NCI-H2081 (cell line): ENCODE measurements around the gene SPATA21.

Source experiments
- DNase-seq, 2 experiments: peaks; one replicate each; lab custom pipeline; 2025; lab: John Stamatoyannopoulos, UW

The SPATA21 gene

DNA sequence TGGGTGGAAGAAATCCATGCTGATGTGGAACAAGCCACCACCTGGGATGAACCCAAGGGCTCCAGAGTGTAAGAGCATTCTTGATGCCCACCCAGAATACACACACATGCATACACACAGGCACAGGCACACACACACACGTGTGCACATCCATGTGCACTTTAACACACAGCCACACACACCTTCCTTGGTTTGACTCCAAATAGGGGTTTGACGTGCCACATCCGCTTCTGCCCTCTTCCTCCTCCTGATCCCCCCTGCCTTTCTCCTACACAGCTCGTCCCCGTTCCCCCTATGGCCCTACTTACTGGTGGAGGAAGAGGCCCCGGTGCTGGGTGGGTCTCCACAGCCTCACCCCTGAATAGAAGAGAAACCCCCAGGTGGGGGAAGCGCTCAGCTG lies 16.0 kb downstream of the SPATA21 start:
- DNase-seq: no peak

DNA sequence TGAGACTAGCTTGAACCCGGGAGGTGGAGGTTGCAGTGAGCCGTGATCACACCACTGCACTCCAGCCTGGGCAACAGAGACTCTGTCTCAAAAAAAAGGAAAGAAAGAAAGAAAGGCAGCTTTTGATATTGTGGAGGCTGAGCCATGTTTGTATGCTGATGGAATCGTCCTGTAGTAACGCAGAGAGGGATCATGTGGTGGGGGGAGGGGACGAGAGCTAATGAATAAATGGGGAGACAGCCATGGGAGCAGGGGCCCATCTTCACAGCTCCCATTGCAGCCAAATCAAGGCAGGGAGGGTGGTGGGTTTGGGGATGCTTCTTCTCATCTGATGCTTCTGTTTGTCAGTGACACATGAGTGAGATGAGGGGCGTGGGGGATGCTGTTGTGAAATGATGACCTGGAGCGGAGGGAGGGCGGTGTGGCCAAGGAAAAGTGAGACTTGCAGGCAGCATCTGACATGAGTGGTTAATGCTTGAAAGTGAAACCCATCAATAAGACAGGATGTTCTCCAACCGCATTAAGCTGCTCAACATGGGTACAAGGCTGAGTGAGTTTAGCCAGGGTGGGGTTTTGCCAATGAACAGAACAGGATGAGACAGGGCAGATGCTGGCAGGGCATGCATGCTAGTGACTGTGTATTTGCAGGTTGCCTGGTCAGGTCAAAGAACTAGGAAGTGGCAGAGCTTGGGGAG lies 16.7 kb downstream of the SPATA21 start:
- no peak for DNase-seq

DNA sequence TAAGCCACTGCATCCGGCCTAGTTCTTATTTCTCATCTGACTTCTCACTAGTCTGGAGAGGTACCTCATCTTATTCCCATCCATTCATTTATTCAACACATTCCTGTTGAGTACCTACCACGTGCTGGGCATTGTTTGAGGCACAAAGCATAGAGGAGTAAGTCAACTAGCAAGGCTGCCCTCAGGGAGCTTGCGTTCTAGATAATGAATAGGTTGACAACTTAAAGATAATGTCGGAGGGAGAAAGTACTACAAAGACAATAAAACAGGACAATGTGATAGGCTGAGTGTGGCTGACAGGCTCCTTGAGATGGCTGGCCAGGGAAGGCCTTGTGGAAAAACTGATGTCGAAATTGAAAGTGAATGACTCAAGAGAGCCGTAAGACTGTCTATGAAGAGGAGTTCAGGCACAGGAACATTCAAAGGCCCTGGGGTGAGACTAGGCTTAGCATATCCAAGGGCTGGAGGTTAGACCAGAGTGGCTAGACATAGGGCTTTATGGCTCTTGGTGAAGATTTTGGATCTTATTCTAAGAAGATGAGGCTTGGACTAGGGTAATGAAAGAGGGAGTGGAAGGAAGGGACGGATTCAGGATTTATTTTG lies 18.3 kb downstream of the SPATA21 start:
- no peak for DNase-seq

DNA sequence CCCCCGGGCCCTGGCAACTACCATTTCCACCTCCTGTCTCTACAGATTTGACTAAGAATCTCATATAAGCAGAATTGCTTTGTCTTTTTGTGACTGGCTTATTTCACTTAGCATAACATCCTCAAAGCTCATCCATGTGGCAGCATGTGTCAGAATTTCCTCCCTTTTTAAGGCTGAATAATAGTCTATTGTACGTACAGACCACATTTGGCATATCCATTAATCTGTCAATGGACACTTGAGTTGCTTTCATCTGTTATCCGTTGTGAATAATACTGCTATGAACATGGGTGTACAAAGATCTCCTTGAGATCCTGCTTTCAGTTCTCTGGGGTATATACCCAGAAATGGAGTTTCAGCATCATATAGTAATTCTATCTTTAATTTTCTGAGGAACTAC lies 24.0 kb downstream of the SPATA21 start:
- DNase-seq: no peak

DNA sequence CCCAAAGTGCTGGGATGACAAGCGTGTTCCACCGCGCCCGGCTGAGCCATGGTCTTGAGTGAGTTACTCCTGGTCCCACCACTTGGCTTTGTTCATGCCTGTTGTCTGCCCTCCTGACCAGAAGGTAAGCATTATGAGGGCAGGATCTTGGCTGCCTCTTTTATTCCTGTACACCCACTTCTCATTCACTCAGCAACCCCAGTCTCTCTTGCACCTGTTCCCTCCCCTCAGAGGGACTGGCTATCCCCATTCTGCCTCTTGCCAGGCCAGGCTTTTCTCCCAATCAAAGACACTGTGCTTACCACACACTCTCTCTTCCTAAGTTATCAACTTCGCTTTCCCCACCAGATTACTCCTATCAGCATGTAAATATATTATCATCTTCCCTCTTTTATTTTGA lies 26.4 kb downstream of the SPATA21 start:
- DNase-seq: no peak

DNA sequence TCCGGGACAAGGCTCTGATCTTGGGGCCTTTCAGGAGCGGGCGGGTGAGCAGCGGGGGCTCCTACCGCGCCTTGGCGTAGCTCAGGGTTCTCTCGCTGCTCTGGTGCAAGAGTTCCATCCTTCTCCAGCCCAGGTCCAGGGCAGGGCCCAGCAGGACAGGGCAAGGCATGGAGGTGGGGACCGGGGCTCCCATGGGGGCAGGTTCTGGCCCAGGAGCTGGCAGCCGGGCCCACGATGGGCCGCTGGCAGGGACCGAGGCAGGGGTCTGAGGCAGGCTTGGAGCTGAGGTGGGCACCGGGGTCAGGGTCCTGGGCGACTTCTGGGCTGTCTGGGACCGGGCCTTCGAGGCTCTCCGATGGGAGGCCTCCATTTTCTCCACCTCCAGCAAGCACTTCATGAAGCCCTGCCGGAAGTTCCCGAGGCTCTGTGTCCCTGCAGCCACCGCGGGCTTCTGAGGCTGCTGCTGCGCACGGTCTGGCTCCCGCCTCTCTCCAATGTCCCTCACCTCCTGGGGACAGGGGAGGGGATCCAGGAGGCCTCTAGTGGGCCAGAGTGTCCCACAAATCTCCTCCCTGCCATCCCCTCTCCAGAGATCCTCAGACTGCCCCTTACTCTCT lies 27.6 kb downstream of the SPATA21 start:
- DNase-seq: no peak

DNA sequence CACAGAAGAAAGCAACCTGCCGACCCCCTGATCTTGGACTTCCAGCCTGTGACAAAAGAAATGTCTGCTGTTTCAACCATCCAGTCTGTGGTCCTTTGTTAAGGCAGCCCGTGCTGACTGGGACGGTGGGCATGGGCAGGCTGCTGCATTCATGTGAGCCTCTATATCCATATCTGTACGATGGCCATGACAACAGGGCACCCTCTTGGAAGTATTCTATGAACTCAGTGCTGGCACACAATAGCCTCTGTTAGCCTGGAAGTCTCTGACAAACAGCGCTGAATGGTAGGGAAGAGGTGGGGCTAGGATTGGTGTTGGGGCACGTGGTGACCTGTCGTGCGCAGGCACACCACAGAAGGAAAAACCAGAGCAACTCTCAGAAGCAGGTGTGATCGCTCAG lies 30.4 kb downstream of the SPATA21 start:
- no peak for DNase-seq

DNA sequence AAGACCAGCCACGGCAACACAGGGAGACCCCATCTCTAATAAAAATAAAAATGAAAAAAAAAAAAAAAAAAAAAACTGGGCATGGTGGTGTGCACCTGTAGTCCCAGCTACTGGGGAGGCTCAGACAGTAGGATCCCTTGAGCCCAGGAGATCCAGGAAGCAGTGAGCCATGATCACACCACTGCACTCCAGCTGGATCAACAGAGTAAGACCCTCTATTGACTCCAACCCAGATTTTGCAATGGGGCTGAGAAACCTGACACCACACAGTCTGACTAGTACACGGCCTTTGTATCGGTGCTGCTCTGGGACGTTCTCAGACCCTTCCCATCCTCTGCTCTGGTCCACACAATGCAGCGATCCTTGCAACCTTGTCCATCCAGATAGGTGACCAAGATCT lies 31.8 kb downstream of the SPATA21 start:
- DNase-seq: no peak

DNA sequence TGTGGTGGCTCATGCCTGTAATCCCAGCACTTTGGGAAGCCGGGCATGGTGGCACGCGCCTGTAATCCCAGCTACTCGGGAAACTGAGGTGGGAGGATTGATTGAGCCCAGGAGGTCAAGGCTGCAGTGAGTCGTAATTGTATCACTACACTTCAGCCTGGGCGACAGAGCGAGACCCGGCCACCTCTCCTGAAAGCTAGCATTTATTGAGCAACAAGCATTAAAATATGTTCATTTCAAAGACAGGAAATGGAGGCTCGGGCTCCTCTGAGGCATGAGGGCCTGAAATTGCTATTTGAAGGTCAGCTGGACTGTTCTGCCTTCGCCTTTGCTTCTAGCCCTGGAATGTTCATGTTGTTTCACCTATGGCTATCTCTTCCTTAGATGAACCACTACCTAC lies 34.5 kb downstream of the SPATA21 start:
- no peak for DNase-seq

DNA sequence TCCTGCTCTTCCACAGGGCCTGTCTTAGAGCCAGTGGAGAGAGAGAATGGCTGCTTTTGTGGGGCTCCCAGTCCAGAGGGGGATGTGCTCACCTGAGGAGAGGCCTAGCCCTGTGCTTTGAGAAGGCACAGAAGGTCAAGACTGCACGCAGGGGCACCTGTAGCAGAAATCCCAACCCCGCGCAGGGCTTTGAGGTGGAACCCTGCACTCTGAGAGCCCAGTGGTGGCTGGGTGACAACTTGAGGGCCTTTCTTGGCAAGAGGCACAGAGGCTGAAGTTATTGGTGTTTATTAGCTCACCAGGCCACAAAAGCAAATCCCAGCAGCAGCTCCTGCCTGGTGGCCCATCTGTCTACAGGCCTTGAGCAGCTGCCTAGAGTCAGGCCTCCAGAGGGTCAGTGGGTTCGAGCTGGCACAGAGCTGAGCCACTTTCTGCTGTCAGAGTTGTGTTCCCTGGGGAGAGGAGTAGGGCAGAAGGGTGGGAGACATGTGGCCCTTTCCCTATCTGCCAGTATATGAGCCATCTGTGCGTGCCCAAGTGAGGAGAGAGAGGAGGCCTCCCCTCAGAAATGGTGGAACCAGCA lies 38.8 kb downstream of the SPATA21 start:
- no peak for DNase-seq

DNA sequence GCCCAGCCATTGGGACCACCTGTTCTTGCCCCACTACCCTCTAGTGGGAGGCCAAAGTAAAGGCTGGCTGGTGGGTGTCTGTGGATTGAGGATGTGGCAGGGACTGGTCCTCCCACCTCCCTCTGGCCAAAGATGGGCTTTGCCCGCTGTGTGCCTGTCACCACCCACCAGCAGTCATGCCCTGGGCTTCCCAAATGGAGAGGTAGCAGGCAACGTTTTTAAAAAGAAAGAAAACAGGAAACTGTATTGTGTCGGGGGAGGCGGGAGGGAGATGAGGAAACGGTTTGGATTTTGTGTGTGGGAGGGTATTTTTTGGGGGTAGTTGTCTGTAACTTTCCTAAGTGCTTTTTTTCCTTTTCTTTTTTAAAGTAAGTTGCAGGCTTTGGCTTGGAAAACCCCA lies 40.1 kb downstream of the SPATA21 start:
- no peak for DNase-seq

DNA sequence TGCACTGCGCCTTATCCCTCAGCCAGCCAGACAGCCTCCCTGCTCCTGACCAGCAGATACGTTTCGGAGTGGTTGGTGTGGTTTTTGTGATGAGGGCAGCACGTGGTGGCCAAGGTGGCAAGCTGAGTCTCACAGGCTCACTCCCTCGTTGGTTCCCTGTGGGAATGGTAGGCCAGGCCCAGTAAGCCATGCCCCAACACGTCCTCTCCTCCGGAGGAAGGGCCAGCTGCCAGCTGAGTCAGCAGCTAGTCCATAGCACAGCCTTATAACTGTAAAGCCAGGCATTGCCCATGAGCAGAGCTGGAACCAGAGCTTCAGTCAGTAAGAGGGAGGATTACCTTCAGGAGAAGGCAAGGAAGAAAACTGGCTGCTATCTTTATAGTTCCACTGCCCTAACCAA lies 40.6 kb downstream of the SPATA21 start:
- DNase-seq: no peak

DNA sequence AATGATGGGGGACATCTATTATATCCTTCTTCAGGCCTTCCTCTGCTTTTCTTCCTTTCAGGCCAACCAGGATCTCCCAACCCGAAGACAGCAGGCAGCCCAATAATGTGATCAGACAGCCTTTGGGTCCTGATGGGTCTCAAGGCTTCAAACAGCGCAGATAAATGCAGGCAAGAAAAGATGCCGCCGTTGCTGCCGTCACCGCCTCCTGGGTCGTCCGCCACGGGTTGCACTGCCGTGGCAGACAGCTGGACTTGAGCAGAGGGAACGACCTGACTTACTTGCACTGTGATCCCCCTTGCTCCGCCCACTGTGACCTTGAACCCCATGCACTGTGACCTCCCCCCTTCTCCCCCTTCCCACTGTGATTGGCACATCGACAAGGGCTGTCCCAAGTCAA lies 42.2 kb downstream of the SPATA21 start:
- no peak for DNase-seq

DNA sequence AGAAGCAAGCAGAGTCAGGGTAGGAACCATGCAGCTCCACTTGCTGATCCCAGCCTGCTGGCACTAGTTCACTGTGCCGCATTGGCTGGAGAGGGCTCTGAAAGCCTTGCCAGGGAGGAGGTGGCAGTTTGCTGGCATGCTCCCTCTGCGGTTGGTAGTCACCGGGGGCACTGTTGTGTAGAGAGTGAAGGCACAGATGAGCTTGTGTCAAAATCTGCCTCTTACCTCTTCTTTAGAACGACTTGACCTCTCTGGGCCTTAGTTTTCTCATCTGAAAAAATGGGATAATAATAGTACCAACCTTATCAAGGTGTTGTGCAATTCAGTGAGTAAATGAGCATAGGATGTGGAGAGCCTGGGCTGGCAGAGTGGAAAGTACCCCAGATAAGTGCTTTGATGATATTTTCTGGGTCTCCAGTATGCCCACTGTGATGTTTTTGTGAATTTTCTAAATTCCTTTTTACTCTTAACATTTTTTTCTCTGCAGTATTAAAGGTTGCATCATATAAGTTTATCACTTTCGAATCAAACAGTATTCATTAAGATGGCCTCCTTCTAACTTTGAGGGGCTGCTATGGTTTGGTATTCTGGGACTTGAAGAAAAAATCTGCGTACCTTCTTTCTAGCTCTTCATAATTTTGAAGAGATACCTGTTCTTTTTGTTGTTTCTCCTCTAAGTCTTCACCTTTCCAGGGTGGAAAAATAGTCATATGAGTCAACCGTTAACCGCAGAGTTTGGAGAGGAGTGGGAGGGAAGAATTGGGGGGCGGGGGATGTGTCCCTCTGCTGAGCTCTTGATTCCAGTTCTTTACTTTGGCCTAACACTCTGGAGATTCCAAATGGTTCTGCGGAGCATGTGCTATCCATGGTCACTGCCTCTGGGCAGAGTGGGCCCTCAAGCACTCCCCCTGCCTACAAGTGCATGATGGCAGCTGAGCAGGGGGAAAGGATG lies 43.4 kb downstream of the SPATA21 start:
- DNase-seq: no peak

DNA sequence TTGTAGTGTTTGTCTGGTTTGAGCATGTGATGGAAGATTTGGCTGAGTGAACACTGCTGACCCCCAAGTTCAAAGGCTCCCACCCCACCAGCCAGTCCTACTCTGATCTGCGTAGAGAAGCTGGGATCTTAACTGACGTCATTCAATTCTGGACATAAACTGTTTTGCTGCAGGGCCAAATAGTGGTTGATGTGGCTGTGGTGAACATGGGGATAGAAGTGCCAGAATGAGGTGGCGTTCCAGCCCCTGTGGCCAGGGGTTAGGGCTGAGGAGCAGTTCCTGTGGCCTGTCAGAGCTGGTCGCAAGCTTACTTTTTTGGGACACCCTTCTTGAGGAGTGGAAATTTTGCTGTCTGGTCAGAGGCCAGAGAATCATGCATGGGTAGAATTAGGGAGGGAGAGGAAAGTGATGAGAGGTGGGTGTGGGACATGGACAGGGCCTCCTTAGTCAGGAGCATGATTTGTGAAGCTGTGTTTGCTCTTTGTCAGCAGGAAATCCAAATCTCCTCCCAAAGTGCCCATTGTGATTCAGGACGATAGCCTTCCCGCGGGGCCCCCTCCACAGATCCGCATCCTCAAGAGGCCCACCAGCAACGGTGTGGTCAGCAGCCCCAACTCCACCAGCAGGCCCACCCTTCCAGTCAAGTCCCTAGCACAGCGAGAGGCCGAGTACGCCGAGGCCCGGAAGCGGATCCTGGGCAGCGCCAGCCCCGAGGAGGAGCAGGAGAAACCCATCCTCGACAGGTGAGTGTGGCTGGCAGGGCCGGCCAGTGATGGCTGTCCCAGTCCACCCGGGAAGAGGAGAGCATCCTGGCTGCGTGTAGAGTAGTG lies 44.3 kb downstream of the SPATA21 start:
- no peak for DNase-seq

DNA sequence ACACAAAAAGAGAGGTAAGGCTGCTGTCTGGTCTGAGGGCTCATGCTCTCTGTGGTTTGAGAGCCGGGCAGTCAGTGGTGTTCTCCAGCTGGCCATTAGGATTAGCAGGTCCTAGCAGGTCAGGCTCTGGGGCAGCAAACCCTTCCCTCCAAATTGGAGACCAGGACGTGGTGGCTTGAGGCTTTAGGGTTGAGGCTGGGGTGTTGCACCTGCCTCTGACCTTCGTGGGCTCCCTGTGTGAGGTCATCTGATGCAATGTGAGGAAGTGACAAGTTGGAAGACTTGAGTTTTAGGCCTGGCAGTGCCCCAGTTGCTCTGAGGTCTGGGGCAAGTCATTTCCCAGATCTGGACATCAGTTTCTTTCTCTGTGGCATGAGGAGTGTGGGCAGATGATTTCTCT lies 45.8 kb downstream of the SPATA21 start:
- DNase-seq: no peak

DNA sequence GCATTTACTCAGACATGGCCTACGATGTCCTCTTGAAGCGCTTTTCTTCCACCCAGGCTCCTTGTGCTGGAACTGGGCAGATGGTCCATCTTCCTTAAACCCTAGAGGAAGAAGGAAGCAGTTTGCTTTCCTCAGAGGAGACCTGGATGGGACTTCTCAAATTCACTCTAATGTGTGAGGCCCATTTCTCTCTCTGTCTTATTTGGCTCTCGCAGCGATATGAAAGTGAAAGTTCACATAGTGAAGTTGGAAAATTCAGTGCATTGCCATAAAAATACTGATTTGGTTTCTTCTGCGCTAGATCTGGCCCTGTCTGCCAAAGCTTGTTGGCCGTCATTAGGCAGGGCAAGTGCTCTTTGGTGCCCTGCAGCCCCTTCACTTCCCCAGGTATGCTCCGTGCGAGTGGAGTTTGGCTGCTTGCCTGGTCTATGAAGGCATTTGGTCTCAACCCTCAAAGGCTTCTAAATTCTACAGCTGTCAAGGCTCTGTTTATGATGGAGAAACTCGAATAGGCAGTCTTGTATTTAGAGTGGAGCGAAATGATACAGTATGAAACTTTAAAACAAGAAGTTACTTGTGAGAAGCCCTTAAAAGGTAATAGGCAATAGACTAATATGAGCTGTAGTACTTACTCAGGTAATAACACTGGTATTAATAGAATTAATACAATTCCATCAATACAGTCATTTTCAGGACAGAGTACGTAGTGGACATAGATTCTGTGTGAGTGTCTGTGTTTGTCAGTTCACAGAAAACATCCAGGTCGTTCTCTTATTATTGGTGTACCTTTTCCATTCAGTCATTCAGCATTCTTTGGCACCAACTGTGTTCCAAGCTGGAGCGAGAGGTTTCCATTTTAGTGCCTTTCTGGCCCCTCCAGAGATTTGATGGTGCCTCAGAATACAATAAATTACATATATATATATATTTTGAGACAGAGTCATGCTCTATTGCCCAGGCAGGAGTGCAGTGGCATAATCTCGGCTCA lies 49.7 kb downstream of the SPATA21 start:
- no peak for DNase-seq

DNA sequence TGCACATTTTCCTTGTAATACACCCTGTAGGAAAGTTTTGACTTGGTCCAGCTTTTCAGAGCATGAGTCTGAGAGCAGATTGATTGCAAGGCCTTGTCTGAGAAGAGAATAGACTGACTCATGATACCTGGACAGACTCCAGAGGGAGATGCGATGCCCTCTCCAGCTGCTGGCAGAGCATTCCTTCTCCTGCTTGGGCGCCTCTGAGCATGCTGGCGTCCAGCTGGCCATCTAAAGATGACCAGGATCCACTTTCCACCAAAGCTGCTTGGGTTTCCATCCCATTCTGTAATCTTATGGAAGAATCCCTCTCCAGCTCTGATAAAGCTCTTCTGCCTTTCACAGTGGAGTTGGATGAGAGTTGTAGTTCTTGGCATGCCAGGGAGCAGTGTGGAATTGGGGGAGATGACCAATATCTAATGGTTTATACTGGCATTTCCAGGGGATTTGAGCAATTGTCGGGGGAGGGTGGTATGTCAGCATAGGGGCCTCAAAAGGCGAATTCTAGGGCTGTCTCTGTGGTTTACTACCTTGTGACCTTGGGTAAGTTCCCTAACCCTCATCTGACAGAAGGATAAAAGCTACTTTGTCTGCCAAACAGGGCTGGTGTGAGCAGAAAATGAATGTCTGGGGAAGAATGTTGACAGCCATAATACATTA lies 50.6 kb downstream of the SPATA21 start:
- DNase-seq: no peak

DNA sequence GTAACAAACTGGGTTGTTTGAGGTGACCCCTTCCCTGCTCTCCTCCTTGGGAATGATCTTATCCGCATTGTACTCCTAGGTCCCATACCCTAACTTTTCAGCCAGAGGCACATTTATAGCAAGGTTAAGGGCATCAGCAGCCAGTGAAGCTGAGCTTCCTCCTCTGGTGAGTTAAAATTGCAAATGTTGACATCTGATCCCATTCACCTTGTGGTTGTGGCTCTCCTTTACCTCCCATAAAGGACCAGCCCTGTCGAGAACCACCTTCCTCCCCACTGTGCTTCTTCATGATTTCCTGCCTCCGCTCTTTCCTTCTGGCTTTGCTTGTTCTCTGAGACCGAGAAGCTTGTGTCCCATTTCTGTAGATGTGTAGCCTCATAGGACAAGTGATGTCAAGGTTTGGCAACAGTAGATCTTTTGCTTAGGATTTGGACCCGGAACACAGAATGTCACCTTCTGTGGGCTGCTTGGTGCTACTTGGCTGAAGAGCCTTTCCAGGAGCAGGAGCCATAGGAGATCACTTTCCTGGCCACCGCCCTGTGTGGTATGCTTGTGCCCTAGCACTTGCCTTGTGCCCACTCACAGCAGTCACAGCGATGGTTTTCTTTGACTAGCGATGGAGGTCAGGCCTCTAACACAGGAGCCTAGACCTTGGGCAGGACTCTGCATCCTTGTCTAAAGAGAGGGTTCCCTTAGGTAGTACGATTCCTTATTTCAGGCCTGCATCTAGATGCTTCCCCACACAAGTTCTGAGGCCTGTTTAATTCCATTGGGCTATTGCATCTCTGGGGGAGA lies 51.4 kb downstream of the SPATA21 start:
- DNase-seq: no peak
